GM21367 (cell line): ENCODE results near the gene TDP1.
"Not testable (repeated sequence)": the region's sequence is repeated elsewhere in the genome, so short reads cannot be mapped to it uniquely, and the experiment has no call there.

Experiments used
- ATAC-seq: cut with Tn5 transposase; IDR thresholded peaks from one replicate; pipeline ENCODE4 v1.9.1; 2021; ENCODE audit not compliant: unreplicated experiment

Gene TDP1

DNA sequence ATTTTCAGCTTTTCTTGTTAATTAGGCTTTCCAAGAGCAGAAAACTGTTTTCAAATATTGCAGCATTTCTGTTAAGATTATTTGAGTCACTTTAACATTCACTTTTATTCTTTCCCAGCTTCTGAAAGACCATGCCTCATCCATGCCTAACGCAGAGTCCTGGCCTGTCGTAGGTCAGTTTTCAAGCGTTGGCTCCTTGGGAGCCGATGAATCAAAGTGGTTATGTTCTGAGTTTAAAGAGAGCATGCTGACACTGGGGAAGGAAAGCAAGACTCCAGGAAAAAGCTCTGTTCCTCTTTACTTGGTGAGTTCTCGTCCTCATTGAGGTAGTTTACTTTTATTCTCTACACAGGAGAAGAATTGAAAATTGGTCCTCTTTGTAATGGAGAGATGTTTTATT lies 33.1 kb downstream of the TDP1 start:
- ATAC-seq: no peak

DNA sequence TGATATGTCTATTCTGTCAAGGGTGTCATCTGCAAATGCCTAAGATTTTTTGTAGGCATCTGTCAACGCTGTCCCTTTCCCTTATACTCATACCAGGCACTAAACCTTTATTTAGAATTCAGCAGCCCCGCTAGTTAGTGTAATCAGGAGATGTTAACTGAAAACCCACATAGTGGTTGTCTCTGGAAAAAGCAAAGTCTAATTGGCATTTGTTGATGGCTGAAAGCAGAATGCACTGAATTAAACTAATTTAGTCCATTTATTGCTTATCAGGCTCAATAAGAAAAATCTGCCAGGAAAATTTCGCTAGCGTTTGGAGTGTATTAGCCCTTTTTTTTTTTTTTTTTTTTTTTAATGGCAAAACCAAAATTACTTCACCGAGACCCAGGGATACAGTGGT lies 34.5 kb downstream of the TDP1 start:
- ATAC-seq: no peak

DNA sequence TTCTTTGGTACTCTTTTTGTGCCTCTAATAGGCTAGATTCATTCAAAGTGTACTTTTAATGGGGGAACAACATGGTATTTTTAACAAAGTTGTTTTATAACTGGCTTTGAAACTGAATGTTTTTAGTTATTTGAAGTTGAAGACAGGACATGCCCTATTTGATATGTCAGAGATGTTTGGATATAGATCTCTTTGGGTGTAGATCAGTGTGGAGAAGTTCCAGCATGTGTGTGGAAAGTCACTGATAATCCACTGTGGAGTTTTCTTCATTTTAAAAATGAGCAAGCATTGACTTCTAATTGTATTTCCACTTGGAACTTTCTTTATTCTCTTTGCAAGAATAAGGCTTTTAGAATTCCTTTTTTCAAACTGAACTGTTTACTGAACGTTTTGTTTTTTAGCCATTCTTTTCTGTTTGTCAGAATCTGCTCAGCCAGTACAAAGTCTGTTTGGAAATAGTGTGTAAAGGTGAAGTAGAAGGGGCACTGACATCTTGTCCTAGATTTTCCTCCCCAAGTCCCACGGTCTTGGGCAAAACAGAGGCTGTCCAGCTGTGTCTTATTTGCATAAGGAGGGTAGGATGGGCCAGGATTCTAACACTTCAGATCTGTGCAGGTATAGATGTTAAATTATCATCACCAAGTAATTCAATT lies 35.0 kb downstream of the TDP1 start:
- no peak for ATAC-seq

DNA sequence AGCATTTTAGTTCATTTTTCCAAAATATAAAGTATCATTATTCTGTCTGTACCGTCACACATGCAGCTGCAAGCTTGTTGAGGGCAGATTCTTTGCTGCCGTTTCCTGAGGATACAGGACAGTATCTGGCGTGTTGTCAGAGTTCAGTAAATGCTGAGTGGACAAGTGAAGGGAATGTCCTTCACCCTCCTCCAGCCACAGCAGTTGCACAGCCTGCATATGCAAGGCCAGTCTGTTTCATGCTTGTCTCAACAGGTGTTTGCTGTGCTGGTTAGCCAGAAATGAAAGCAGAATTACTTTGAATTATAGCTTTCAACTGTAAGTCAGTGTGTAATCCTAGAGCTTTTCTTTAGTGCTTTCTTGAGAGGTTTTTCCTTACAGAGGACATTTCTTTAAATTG lies 36.5 kb downstream of the TDP1 start:
- ATAC-seq: no peak

DNA sequence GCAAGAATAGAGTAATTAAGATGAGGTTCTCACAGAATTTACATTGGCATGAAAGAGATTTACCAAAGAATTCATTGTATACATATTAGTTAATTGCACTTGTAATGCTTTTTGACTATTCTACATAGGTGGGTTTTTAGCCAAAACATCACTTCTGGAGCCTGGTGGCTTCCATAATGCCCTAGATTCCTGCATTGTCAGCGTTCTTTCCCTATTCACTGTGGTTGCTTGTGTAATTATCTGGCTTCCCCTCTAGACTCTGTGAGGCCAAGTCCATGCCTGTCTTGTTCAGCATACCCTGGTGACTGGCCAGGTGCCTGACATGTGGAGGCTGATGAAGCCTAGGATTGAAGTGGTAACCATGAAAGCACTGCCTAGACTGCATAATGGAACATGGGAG lies 41.2 kb downstream of the TDP1 start:
- ATAC-seq: no peak

DNA sequence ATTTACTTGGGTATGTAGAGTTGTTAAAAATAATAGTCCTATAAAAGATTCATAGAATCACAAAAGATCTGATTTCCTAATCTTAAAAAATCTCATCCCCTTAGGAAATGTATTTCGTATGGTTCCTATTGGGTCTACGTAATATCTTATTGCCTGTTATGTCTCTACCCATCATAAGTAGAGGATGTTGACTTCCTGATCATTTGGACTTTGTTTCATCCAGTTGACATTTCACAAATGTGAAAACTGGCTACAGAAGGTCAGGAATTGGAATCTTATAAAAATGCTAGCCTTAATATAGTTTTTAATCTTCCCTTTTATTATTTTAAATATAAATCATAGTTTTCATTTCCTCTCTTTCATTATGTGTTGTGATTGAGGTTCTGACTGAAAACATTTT lies 45.2 kb downstream of the TDP1 start:
- no peak for ATAC-seq

DNA sequence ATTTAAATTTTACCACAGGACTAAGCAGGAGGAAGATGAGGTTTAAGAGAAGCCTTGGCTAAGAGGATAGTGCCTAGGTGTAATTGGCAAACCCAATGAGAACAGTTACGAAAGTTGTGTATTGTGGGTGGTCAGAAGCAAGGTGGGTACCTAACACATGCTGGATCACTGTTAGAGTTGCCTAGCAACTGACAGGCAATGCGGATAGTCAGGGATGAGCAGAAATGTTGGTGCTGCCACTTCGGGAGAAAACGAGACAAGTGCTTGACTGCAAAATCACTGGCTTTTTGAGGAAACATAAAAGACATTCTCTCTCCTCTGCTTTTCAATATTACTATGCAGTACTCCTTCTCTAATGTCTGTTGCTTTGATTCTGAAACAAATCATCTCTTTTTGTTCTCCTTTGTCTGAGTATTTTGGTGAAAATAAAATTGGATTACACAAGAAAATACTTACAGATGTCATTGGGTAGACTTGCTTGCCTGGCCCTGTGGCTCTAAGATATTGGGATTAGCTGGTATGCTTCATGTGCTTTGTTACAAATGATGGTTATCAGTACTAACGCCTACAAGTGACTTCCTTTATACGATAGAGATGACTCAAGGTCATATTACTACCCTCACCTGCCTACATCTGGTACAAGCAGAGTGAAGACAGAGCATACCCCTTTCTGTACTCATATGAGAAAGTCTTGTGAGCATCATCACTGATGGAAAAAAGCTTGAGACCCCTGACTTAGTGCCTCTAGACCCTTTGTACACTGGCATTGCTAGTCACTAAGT lies 48.0 kb downstream of the TDP1 start:
- ATAC-seq: no peak

DNA sequence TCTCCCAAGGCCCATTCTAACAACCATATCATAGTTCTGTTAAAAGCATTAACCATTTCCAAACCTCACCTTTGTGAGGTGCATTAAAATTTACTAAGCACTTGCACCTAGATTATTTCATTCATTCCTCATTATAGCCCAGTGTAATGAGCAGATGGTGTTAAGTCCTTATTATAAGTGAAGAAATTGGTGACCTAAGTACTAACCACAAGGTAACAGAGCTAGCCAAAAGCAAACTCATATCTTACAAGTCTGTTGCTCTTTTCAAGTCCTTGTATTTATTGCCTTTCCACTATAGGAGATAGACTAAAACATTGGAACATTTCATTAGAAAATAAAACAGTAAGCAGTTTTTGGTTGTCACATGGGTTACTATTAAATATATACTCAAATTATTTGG lies 49.7 kb downstream of the TDP1 start:
- ATAC-seq: no peak

DNA sequence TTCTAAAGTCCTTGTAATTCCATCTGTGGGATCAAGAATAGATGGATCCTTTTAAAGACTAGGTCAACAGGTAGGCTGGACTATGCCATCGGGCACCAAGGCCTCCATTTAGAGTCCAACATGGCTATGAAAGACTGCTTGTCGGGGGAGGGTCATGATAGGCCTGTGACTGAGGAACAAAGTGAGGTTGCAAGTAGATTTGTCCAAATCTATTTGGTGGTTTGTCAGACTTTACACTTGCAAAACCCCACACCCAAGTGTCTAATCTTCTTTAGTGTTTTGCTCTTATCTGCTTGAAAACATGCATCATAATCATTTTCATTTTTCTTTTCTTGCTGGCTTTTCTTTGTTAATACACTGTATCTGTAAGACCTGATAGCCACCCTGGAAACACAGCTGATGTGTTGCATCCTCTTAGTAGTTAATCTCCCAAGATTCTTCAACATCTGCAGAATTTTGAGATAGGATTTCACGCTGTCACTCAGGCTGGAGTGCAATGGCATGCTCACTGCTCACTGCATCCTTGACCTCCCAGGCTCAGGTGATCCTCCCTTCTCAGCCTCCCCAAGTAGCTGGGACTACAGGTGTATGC lies 50.3 kb downstream of the TDP1 start:
- ATAC-seq: no peak

DNA sequence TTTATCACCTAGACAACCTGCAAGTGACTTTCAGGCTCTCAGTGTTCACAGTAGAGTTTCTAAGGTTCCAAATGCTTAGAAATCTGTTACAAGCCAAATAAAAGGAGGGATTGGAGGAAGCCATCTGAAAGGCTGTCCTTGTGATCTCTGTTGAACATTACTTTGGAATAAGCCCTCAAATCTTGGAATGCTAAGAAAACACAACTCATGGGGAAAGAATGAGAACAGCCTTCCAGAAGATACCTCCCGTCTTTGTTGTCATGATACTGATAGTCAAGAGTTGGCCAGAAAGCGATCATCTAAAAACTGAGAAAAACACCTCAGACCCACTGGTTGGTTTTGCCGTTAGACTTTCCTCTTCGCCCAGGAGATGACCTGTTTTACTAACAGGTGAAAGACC lies 61.6 kb downstream of the TDP1 start:
- no peak for ATAC-seq

DNA sequence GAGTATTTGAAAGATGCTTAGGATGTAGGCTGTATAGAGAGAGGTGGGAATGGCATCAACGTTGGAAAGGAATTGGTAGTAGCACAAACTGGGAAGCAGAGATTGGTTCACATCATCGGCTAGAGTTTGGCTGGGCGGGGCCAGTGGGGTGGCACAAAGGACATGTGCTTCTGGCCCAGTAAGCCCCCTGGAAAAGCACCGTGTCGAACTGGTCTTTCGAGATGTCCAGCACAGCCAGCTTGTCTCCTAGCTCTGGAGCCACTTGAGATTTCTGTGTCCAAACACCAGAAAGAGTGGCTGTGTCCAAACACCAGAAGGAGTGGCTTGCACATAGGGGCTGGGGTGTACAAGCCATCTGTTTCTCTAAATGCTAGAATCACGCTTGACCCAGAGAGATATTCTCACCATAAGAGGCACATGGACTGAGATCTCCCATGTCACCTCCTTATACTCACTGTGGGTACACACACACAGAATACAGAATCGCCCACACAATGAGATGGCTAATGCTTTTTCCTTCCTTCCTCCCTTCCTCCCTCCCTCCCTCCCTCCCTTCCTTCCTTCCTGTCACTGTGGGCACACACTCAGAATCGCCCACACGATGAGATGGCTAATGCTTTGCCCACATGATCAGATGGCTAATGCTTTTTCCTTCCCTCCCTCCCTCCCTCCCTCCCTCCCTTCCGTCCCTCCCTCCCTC lies 64.2 kb downstream of the TDP1 start:
- ATAC-seq: no peak

DNA sequence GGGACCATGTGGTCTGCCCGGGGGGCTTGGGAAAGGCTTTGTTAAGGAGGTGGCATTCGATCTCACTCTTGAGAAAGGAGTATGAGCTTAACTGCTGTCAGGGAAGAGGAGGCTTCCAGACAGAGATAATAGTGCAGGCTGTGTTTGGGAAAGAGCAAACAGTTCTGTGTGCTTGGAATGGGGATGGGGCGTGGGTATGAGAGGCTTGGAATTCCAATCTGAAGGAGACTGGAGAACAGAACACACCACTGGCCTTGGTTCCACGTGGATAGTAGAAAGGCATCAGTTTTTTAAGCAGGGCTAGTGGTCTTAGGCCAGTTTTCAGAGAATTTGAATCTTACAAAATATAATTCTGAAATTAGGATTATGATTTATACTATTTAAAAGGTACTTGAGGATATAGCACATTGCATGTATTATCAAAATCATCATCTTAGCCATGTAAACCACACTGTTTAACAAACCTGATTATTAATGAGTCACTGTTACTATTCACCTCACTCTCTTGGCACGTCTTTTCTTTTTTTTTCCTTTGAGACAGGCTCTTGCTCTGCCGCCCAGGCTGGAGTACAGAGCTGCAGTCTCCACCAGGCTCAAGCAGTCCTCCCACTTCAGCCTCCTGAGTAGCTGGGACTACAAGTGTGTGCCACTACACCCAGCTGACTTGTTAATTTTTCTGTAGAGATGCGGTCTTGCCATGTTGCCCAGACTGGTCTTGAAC lies 67.6 kb downstream of the TDP1 start:
- no peak for ATAC-seq

DNA sequence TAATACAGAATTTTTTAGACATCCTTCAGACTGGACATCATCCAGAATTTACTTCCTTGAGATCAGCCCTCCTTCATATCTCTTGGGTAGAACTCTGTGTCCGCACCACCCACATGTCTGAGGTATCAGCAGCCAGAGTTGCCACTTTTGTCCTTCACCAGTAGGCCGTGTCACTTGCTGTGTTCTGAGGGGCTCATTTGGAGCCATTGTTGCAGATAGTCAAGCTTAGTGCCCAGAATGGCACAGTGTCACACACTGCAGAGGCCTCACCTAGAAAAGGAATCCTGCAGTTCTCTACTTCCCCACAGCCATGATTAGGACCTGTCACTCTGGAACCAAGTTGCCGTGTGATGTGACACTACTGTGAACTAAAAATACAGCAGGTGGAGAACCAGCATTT lies 69.2 kb downstream of the TDP1 start:
- ATAC-seq: no peak

DNA sequence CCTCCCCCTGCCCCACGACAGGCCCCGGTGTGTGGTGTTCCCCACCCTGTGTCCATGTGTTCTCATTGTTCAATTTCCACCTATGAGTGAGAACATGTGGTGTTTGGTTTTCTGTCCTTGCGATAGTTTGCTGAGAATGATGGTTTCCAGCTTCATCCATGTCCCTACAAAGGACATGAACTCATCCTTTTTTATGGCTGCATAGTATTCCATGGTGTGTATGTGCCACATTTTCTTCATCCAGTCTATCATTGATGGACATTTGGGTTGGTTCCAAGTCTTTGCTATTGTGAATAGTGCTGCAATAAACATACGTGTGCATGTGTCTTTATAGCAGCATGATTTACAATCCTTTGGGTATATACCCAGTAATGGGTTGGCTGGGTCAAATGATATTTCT lies 70.9 kb downstream of the TDP1 start:
- ATAC-seq: not testable (repeated sequence)

DNA sequence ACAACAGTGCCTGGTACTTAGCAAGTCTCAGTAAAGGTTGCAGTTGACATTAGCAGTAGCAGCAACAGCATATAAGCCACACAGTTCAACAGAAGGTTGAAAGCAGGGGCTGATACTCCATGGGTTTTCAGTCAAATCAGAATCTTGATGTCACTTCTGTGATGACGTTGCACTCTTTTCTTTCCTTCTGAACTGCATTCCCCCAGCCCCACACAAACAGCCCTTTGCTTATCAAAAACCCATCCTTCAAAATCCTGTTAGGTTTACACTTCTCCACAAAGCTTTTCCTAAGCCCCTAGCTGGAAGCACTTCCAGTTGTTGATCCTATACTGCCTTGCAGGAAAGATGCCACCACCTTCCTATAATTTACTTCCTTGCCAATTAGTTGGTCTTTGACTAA lies 72.1 kb downstream of the TDP1 start:
- ATAC-seq: no peak

DNA sequence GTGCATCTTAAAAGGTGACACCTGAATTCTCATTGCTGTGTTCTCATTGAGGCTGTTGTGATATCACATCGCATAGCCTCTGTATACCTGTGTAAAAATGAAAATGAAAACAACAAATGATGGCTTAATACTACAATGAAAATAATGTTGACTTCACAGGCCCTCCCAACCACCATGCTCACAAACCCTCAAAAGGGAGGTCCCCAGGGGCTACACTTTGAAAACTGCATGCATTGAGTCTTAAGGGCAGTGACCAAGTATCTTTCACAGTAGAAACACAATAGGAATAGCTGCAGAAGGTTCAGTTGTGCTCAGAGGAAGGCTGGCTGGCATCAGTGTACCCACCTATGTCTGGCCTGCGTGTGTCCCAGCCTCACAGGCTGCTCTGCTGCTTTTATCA lies 78.4 kb downstream of the TDP1 start:
- no peak for ATAC-seq

DNA sequence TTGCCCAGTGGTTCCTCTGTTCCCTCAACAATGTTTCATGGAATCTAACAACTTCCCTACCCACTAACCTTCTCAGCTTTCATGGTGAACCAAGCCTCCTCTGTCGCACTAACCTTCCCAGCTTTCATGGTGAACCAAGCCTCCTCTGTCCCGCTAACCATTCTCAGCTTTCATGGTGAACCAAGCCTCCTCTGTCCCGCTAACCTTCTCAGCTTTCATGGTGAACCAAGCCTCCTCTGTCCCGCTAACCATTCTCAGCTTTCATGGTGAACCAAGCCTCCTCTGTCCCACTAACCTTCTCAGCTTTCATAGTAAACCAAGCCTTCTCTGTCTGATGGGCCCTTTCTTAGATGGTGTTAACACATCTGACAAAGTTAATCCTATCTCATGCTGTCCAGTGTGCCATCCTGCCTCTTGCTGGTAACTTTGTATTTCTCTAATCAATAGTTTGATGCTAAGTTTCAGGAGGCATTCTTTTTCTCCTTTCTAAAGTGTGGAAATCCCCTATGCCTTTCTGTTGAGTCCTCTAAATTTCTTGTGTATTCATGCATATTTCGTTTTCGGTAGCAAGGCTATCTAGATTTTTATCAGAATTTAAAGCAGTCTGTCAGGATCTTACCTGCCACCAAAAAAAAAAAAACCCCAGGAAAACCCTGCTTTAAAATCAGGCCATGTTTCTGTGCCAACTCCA lies 79.3 kb downstream of the TDP1 start:
- ATAC-seq: no peak

DNA sequence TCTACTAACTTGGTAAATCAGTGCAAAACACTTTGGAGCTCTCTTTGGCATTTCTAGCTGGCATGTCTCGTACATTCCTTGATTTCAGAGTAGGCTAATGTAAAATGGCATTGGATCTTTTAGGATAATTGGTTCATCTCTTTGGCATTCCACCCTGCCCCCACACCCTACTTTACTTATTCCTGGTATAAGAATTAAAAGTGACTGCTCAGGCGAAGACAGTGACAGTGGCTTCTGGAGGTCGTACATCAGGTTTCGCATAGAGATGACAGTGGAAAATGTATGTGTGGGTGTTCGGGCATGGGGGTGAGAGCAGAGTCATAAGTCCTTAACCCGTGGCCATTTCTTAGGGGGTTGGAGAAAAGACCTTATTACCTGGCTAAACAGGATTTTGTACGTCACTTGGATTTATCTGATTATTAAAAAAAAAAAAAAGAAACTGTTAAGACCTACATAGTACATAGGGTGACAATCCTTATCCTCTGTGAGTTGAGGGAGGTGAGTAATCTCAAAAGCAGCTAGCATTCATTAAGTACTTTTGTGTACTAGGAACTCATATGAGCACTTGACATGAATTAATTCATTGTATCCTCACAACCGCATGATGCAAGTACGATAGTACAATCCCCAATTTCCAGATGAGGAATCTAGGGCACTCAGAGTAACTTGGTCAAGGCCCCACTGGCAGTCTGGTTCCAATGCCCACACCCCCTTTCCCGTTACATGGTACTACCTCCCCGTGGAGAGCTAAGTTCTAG lies 83.7 kb downstream of the TDP1 start:
- no peak for ATAC-seq

DNA sequence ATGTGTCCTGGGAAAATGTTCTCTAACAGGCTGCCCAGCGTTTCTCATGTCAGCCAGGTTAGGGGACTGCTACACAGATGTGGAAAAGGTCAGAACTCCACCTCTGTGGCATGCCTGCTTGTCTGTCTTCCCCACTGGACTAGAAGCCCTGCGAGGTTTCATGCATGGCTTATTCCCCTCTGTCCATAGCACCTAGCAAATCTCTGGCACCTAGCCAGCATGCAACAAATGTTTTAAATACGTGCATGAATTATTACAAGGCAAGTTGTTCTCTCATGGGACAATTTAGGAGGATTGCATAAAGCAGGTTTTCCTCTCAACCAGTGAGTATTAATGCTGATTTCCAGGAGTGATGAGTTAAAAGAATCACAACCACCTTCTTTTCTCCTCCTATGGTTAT lies 84.7 kb downstream of the TDP1 start:
- ATAC-seq: no peak
